ENCODE data around the gene TTC7B.

The TTC7B gene

DNA sequence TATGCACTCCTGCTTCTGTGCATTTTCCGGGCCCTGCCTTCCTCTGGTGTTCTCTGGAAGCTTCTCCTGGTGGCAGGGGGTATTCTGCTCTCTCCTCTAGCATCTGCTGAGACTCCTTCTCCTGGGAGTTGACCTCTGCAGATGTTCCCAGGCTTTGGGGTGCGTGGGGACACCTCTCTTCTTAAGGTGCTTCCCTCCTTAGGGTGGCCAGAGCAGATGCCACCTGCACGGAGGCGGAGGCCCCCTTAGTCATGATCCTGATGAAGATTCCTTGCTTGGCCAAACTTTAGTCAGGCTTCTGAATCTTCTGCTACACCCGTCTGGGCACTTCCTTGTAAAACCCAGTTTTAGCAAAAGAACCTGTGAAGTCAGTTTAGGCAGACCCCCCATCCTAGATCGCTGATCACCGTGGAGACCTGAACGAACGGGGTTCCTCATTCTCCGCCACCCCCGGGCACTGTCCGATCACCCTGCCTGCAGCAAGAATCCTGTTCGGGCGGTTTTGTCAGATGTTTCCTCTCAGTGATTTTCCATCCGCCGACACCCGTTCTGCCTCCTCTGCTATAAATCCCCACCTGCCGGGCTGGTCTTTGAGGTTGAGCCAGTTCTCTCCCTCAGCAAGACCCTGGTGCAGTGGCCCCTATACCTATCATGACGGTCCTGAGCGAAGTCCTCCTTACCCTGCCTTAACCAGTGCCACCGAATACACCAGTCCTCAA is 307.5 kb downstream of the TTC7B start:
- DNase-seq (ENCODE audit: low spot score), result no peak

- DNase-seq (ENCODE audit: low spot score), result no peak
Measured at GRCh38 chr14:90508036-90508435, 308.2 kb downstream of the TTC7B start.

GRCh38 chr14:90507428-90507827 is 308.8 kb downstream of the TTC7B start:
- DNase-seq (ENCODE audit: low spot score), result no peak

- DNase-seq (ENCODE audit: low spot score), result no peak
Measured at GRCh38 chr14:90506748-90507147, 309.5 kb downstream of the TTC7B start.

GRCh38 chr14:90505531-90505930 is 310.7 kb downstream of the TTC7B start:
- DNase-seq (ENCODE audit: low spot score), result no peak

DNA sequence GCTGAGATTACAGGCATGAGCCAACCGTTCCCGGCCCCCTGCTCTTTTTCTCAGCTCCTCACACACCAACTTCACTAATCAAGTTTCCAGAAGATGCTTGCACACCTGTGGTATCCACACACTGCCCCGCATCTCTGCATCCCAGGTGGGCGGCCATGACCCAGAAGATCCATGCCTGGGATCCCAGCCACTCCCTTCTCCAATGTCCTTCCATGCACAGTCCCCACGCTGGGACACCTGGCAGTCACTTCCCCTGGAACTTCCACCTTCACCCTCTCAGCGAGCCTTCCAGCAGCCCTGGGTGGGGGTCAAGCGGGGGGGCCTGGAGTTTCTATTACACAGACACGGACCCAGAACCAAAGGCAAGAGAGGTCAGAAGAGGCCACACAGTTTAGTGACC is 311.6 kb downstream of the TTC7B start:
- no peak for DNase-seq (ENCODE audit: low spot score)

DNA sequence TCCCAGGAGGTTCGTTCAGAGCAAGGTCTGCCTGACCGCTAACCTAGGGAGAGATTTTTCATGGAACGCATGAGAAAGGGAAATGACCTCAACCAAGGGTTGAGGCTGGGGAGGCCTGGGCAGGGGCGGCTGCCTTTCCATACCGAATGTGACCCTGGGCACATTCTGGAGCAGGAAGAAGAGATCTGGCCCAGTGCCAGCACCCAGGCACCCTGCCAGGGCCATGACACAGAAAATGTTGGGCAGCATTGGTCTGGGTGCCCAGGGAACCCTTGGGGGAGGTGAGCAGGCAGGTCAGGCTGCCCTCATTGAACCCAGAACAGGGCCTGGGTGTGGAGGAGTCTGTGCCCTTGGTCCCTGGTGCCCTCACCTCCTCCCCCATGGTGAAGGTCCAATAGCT is 312.6 kb downstream of the TTC7B start:
- no peak for DNase-seq (ENCODE audit: low spot score)

DNA sequence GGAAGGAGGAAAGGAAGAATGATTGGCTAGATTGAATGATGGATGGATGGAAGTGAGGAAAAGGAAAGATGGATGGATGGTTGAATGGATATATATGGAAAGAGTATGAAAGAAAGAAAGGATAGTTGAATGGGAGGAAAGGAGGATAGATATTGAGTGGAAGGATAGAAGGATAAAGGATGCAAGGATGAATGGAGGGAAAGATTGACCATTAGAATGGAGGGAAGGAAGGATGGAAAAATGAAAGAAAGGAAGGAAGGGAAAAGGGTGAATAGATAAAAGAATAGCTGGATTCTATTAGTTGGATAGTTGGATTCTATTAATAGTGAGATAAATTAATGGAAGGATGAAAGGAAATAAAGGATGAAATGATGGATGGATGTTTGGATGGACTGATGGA is 313.5 kb downstream of the TTC7B start:
- DNase-seq (ENCODE audit: low spot score), result no peak

- no peak for DNase-seq (ENCODE audit: low spot score)
Measured at GRCh38 chr14:90500665-90501370, 315.4 kb downstream of the TTC7B start.

- peak; percentile 11 for DNase-seq (ENCODE audit: low spot score)
Measured at GRCh38 chr14:90499908-90500664, 316.1 kb downstream of the TTC7B start.

- peak; percentile 26 for DNase-seq (ENCODE audit: low spot score)
Measured at GRCh38 chr14:90499121-90499520, 317.1 kb downstream of the TTC7B start.

GRCh38 chr14:90498198-90498597 is 318.0 kb downstream of the TTC7B start:
- no peak for DNase-seq (ENCODE audit: low spot score)

GRCh38 chr14:90496379-90496778 is 319.9 kb downstream of the TTC7B start:
- DNase-seq (ENCODE audit: low spot score), result no peak

GRCh38 chr14:90495357-90496276 is 320.6 kb downstream of the TTC7B start:
- peak; percentile 33 for DNase-seq (ENCODE audit: low spot score)

DNA sequence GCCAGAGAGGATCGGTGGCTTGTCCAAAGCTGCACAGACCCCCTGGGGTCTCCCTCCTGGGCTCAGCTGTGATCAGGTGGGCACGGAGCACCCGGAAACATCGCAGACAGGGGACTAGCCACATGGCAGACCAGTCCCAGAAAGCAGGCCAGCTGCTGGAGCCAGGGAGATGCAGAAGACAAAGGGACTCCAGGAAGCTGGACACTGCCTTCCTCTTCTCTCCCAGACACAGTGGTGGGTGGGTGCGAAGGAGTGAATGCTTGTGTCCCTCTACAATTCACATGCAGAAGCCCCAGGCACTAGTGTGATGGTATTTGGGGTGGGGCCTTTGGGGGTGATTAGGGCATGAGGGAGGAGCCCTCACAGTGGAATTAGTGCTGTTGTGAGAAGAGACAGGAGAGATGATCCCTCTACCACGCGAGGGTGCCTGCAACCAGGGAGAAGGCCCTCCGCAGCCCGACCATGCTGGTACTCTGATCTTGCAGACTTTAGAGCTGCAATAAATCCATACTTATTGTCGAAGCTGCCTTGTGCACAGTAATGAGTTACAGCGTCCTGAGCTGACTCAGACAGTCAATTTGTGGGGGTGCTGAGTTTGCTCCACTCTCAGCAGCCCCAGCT is 324.2 kb downstream of the TTC7B start:
- DNase-seq (ENCODE audit: low spot score), result no peak

GRCh38 chr14:90491221-90491885 is 324.9 kb downstream of the TTC7B start:
- peak; percentile 85 for DNase-seq (ENCODE audit: low spot score)

GRCh38 chr14:90490720-90491050 is 325.5 kb downstream of the TTC7B start:
- DNase-seq (ENCODE audit: low spot score), result no peak

GRCh38 chr14:90489916-90490719 is 326.1 kb downstream of the TTC7B start:
- DNase-seq (ENCODE audit: low spot score), result no peak

- DNase-seq (ENCODE audit: low spot score), result no peak
Measured at GRCh38 chr14:90489306-90489705, 326.9 kb downstream of the TTC7B start.

GRCh38 chr14:90488256-90488655 is 328.0 kb downstream of the TTC7B start:
- DNase-seq (ENCODE audit: low spot score), result no peak
